GM18499 (cell line): ENCODE results near the gene FDXACB1.
"Not testable (repeated sequence)": the region's sequence is repeated elsewhere in the genome, so short reads cannot be mapped to it uniquely, and the experiment has no call there.

Source experiments
- ATAC-seq: cut with Tn5 transposase; IDR thresholded peaks from one replicate; pipeline ENCODE4 v1.9.1; 2021; ENCODE audit warnings: moderate number of reproducible peaks; ENCODE audit not compliant: insufficient read depth, unreplicated experiment

Gene FDXACB1

GRCh38 chr11:111910676-111911562 lies 32.0 kb upstream of the FDXACB1 start:
- no peak for ATAC-seq

GRCh38 chr11:111909378-111909777 lies 30.4 kb upstream of the FDXACB1 start:
- no peak for ATAC-seq

GRCh38 chr11:111908639-111909305 lies 29.8 kb upstream of the FDXACB1 start:
- ATAC-seq, result no peak

GRCh38 chr11:111906680-111907079 lies 27.7 kb upstream of the FDXACB1 start:
- no peak for ATAC-seq

DNA sequence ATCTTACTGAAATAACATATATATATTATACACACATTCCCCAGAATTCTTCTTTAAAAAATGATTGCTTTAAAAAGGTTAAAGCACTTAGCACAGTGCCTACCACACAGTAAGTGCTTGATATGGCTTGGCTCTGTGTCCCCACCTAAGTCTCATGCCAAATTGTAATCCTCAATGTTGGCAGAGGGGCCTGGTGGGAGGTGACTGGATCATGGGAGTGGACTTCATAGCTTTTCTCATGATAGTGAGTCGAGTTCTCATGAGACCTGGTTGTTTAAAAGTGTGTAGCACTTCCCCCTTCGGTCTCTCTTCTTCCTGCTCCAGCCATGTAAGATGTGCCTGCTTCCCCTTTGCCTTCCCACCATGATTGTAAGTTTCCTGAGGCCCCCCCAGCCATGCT lies 26.4 kb upstream of the FDXACB1 start:
- no peak for ATAC-seq

- no peak for ATAC-seq
These were observed 7.9 kb upstream of the FDXACB1 start for GRCh38 chr11:111886844-111887243.

DNA sequence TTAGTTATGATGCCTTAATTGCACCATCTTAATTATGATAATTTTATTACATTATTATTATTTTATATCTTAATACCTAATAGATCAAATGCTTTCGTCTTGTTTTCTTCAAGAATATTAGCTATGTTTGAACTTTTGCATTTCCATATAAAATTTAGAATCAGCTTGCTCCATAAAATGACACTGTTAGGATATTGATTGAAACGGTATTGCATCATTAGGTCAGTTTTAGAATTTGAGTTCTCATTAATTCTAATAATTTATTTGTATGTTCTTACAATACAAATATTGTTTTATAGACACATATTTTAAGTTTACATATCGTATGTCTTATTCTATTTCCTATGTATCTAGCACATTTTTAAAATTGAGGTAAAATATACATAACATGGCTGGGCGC lies 7.1 kb upstream of the FDXACB1 start:
- ATAC-seq, result no peak

GRCh38 chr11:111885053-111885452 lies 6.1 kb upstream of the FDXACB1 start:
- not testable (repeated sequence) for ATAC-seq

DNA sequence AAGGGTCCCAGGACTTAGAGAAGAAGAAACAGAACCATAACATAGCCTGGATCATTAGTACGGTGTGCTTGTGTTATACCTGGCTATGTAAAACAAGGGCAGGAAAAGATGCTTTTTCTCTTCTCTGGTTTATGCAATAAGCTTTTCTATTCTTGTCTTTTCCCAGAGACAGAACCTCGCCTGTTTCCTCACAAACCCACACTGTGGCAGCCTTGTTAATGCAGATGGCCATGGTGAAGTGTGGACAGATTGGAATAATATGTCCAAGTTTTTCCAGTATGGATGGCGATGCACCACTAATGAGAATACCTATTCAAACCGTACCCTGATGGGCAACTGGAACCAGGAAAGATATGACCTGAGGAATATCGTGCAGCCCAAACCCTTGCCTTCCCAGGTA lies 3.2 kb upstream of the FDXACB1 start:
- no peak for ATAC-seq

DNA sequence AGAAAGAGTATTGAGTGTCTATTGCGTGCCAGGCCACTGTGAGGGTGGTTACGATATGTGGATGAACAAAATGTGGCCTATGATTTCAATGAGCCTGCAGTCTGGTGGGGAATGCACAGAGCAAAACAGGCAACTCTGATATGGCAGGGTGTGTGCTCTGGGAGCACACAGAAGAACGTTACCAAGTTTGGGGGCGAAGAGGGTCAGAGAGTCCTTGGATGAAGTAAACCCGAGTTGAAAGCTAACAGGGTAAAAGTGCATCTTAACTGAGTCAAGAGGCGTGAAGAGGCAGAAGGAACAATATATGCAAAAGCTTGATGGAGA lies 634 bp upstream of the FDXACB1 start:
- no peak for ATAC-seq

GRCh38 chr11:111878385-111878848 lies 548 bp downstream of the FDXACB1 start:
- no peak for ATAC-seq

GRCh38 chr11:111871693-111872161 lies 7.2 kb downstream of the FDXACB1 start:
- ATAC-seq, result no peak

- ATAC-seq, result peak; percentile 45
These were observed 7.9 kb downstream of the FDXACB1 start, which contains the start of gene ALG9 for GRCh38 chr11:111870886-111871692. Gene ALG9, minus strand, starts transcription at chr11:111871581. Its CDS starts 99 bp downstream, at chr11:111871482.

- no peak for ATAC-seq
These were observed 8.5 kb downstream of the FDXACB1 start for GRCh38 chr11:111870522-111870885.

DNA sequence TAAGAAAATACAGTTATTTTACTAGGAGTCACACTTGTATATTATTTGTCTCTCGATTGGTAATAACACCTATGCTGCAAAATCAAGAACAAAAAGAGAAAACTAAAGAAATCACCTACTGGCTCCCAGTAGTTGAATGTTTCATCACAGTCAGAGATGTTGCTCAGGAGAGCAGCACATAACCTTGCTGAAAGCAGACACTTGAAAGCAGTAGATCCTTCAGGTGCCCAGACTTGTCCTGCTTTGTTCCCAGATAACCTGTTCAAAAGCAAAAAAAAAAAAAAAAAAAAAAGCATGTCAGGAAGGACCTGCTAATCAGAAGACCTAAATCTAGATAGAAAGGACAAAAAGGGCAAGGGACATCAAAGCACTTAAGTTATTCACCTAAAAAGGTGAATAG lies 8.9 kb downstream of the FDXACB1 start:
- no peak for ATAC-seq

DNA sequence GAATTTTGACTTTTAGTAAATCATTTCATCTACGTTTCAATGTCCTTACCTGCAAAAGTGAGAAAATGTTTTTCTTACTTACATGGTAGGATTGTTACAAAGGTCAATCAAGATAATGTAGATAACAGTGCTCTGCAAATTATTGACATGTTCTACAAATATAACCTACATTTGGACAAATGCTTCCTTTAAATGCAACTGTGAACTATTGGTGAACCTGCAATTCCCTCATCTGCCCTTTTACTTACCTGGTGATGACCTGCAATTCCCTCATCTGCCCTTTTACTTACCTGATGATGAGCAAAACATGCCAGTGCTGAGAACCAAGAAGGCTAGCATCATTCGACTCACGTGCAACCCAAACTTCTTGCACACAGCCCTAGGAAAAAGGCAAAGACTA lies 18.7 kb downstream of the FDXACB1 start:
- ATAC-seq, result no peak

- ATAC-seq, result no peak
These were observed 23.5 kb downstream of the FDXACB1 start for GRCh38 chr11:111855506-111855905.

- ATAC-seq, result no peak
These were observed 26.9 kb downstream of the FDXACB1 start for GRCh38 chr11:111852103-111852502.

DNA sequence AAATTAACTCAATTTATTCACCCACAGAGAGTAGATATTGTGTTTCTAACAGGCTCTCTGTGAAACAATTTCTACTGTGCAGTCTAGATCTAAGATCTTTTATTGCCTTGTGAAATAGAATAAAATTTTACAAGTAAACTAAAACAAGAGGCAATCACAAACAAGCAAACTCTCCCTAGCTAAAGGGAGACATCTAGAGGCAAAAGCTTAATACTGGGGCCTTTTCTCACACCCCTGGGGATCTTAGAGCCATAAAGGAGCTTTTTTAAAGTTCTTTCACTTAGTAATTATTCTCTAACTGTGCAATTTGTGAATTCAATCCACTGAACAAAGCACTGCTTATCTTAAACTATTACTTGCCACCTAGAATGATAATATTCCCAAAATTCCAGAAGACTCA lies 27.3 kb downstream of the FDXACB1 start:
- no peak for ATAC-seq

DNA sequence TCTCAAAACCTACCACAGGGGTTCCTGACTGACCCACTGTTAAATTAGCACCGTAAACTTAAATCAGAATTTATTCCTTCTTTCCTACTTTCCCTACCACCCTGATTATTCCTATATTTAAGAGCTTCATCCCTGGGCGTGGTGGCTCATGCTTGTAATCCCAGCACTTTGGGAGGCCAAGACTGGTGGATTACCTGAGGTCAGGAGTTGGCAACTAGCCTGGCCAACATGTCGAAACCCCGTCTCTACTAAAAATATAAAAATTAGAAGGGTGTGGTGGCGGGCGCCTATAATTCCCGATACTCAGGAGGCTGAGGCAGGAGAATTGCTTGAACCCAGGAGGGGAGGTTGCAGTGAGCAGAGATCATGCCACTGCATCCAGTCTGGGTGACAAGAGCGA lies 27.9 kb downstream of the FDXACB1 start:
- no peak for ATAC-seq

- no peak for ATAC-seq
These were observed 29.3 kb downstream of the FDXACB1 start for GRCh38 chr11:111849631-111850030.
